HepG2 (cell line): Measurements from ENCODE around the gene INSIG2. TPM values are rescaled to one million over a fixed set of nuclear protein-coding genes. Genes with fewer than 3 reads are reported as not detected.

Experiments
- ATAC-seq: fragments of 200-7000 bp; cut with Tn5 transposase; 3 replicates; pipeline ENCODE4 v1.9.1; 2020; ENCODE audit warnings: mild to moderate bottlenecking, moderate library complexity
- BruUV-seq: library from RNA; stranded (reverse); fragments of 400-500 nt; replicated peaks from 2 replicates; lab custom pipeline; 2021; lab: Mats Ljungman, UMichigan
- CTCF ChIA-PET: fragments of 300-600 bp; formaldehyde crosslinking; extraction: SDS; loops from one replicate; lab custom pipeline; 2021; ENCODE audit warnings: low total read pairs, inconsistent platforms, low intra/inter-chr PET ratio; lab: Yijun Ruan, JAX
- POLR2A ChIA-PET: fragments of 350-600 bp; sonication (Branson Sonifier 250); formaldehyde crosslinking; loops from one replicate; lab custom pipeline; 2020; ENCODE audit warnings: antibody characterized with exemption, inconsistent platforms; lab: Yijun Ruan, JAX
- DNase-seq: peaks from one replicate; pipeline ENCODE4 v3.0.0-alpha.2; 2015; ENCODE audit warnings: low spot score
- FAIRE-seq: peaks from 3 replicates; lab custom pipeline; 2011; peaks lifted over from hg19 to GRCh38; lab: Jason Lieb, UNC
- H2AFZ ChIP-seq: one replicate; pipeline ENCODE4 v1.6.1; 2011; ENCODE audit warnings: low read length, inconsistent platforms
- H3K27ac ChIP-seq: fragments of 300-600 bp; 3 replicates; pipeline ENCODE4 v1.8.0; 2011; ENCODE audit warnings: mixed run types, mild to moderate bottlenecking, mixed read lengths, low read length, inconsistent platforms; ENCODE audit not compliant: insufficient read depth; ENCODE audit errors: extremely low read length
- H3K27me3 ChIP-seq, 2 experiments: fragments of 200-600 bp in 1 of 2; 2 replicates in 1 of 2; 3 replicates in 1 of 2; pipeline versions ENCODE4 v1.6.0 to v1.8.0; 2011; ENCODE audit warnings: low read length in 2 of 2, mild to moderate bottlenecking in 2 of 2, moderate library complexity in 2 of 2, inconsistent platforms in 1 of 2; ENCODE audit not compliant: insufficient read depth in 2 of 2, control insufficient read depth in 1 of 2
- H3K36me3 ChIP-seq, 2 experiments: fragments of 200-600 bp in 1 of 2; replicated peaks in 1 of 2; 2 replicates in 1 of 2; 3 replicates in 1 of 2; pipeline versions ENCODE4 v1.5.1 to v1.8.0; 2011; ENCODE audit warnings: low read length in 2 of 2, inconsistent platforms in 1 of 2; ENCODE audit not compliant: insufficient read depth in 2 of 2, control insufficient read depth in 1 of 2
- H3K4me1 ChIP-seq: 2 replicates; pipeline ENCODE4 v1.5.1; 2012; ENCODE audit warnings: low read length, inconsistent platforms; ENCODE audit not compliant: insufficient read depth
- H3K4me2 ChIP-seq: 2 replicates; pipeline ENCODE4 v1.6.0; 2011; ENCODE audit warnings: low read depth, low read length, inconsistent platforms
- H3K4me3 ChIP-seq, 3 experiments: fragments of 200-600 bp in 1 of 3; sonication (generic), shearing (Covaris generic) in 1 of 3; replicated peaks in 1 of 3; 2 replicates each; pipeline ENCODE4 v1.5.1; 2011 to 2016; ENCODE audit warnings: low read length in 3 of 3, inconsistent platforms in 2 of 3, low read depth in 2 of 3, mild to moderate bottlenecking in 2 of 3, control low read depth in 1 of 3, mixed read lengths in 1 of 3; ENCODE audit not compliant: insufficient read depth in 1 of 3
- H3K79me2 ChIP-seq: one replicate; pipeline ENCODE4 v1.6.1; 2011; ENCODE audit warnings: low read length, inconsistent platforms; ENCODE audit not compliant: insufficient read depth
- H3K9ac ChIP-seq: 2 replicates; pipeline ENCODE4 v1.6.0; 2011; ENCODE audit warnings: mild to moderate bottlenecking, low read depth, low read length, inconsistent platforms; ENCODE audit not compliant: insufficient read depth
- H3K9me3 ChIP-seq: 2 replicates; pipeline ENCODE4 v1.5.1; 2012; ENCODE audit warnings: mild to moderate bottlenecking, low read length
- H4K20me1 ChIP-seq: 2 replicates; pipeline ENCODE4 v1.6.0; 2011; ENCODE audit warnings: inconsistent platforms, mild to moderate bottlenecking, low read length, moderate library complexity; ENCODE audit not compliant: insufficient read depth
- ATRX ChIP-seq: sonication (generic); formaldehyde crosslinking; IDR thresholded peaks from 2 replicates; pipeline ENCODE4 v1.4.0; 2020; ENCODE audit warnings: missing genetic modification reagents, borderline replicate concordance
- KDM1A ChIP-seq: IDR thresholded peaks from 2 replicates; pipeline ENCODE4 v1.6.1; 2016; ENCODE audit warnings: missing compliant biosample characterization
- MXI1 ChIP-seq: IDR thresholded peaks from 3 replicates; pipeline ENCODE4 v1.6.1; 2012; ENCODE audit warnings: low read depth, low read length, inconsistent platforms, borderline replicate concordance
- NFE2L1 ChIP-seq: sonication (generic); formaldehyde crosslinking; IDR thresholded peaks from 2 replicates; pipeline ENCODE4 v1.4.0; 2020; ENCODE audit warnings: missing genetic modification reagents, mild to moderate bottlenecking, borderline replicate concordance
- NR2C2 ChIP-seq: sonication (generic); formaldehyde crosslinking; IDR thresholded peaks from 2 replicates; pipeline ENCODE4 v1.4.0; 2020; ENCODE audit warnings: missing genetic modification reagents, mild to moderate bottlenecking, moderate library complexity, borderline replicate concordance
- POLR2A ChIP-seq, 2 experiments: IDR thresholded peaks; 2 replicates each; pipeline ENCODE4 v1.6.1; 2011; ENCODE audit warnings: low read depth in 2 of 2, low read length in 2 of 2, mild to moderate bottlenecking in 1 of 2, moderate library complexity in 1 of 2; ENCODE audit not compliant: insufficient read depth in 1 of 2
- POLR2AphosphoS5 ChIP-seq: IDR thresholded peaks from 2 replicates; pipeline ENCODE4 v1.6.1; 2012; ENCODE audit warnings: low read depth, low read length
- RBFOX2 ChIP-seq: fragments of 200-400 bp; formaldehyde crosslinking; IDR thresholded peaks from 2 replicates; pipeline ENCODE4 v1.6.1; 2017; ENCODE audit warnings: low read depth, mild to moderate bottlenecking, low read length
- SMARCE1 ChIP-seq: fragments of 450-650 bp; IDR thresholded peaks from 2 replicates; pipeline ENCODE4 v1.6.1; 2017; ENCODE audit warnings: borderline replicate concordance
- TAF15 ChIP-seq: fragments of 200-400 bp; formaldehyde crosslinking; IDR thresholded peaks from one replicate; pipeline ENCODE4 v1.6.1; 2018; ENCODE audit warnings: mild to moderate bottlenecking, low read depth, low read length; ENCODE audit not compliant: poor library complexity, severe bottlenecking
- ZNF569 ChIP-seq: sonication (generic); formaldehyde crosslinking; IDR thresholded peaks from 2 replicates; pipeline ENCODE4 v1.5.0; 2020; ENCODE audit warnings: mild to moderate bottlenecking, missing genetic modification reagents, moderate library complexity, borderline replicate concordance
- ZNF572 ChIP-seq: sonication (generic); formaldehyde crosslinking; IDR thresholded peaks from 2 replicates; pipeline ENCODE4 v1.5.1; 2020; ENCODE audit warnings: mild to moderate bottlenecking, missing genetic modification reagents
- ZNF737 ChIP-seq: sonication (generic); formaldehyde crosslinking; IDR thresholded peaks from 2 replicates; pipeline ENCODE4 v1.5.0; 2020; ENCODE audit warnings: missing genetic modification reagents, mild to moderate bottlenecking, borderline replicate concordance
- ZNF792 ChIP-seq: IDR thresholded peaks from 2 replicates; pipeline ENCODE4 v1.6.1; 2016
- WGBS: methylation state at CpG from one replicate; pipeline ENCODE4 v1.1.6; 2017; ENCODE audit warnings: low lambda C conversion rate; 5-methylcytosine and 5-hydroxymethylcytosine counted together
- in situ Hi-C: cut with HindIII; loops from 2 replicates; pipeline ENCODE4 v1.10.0; 2017; ENCODE audit warnings: low pct_unique_long_range_greater_than_20kb; ENCODE audit not compliant: extremely low pct_ligation_motif_present
- intact Hi-C: fragments of 100-400 bp; cut with micrococcal nuclease; formaldehyde crosslinking; loops from one replicate; pipeline ENCODE4 v1.10.0; 2022; ENCODE audit not compliant: unreplicated experiment
- polyA plus RNA-seq, 8 experiments: library from polyadenylated mRNA; depleted of rRNA in 3 of 8; stranded (reverse) in 7 of 8; unstranded in 1 of 8; fragments of >200 nt; fragmentation: Illumina TruSeq in 4 of 8; extraction: Trizol in 4 of 8; gene quantifications; 2 replicates each; pipeline versions ENCODE4 v1.2.1 to v1.2.3, GENCODE V29; 2011 to 2016; ENCODE audit warnings: low read depth in 4 of 8, missing spikeins in 1 of 8, mixed read lengths in 1 of 8; ENCODE audit not compliant: insufficient read depth in 1 of 8
- total RNA-seq, 5 experiments: library from RNA; depleted of rRNA; stranded (reverse); fragments of >200 nt; fragmentation: Illumina TruSeq; extraction: Trizol; gene quantifications; 2 replicates each; pipeline ENCODE4 v1.2.3, GENCODE V29; 2016; ENCODE audit warnings: low read depth in 1 of 5
- TF ChIP-seq, protein P1 (sequence below): sonication (generic); formaldehyde crosslinking; IDR thresholded peaks from 2 replicates; pipeline ENCODE4 v1.5.0; 2020; ENCODE audit warnings: mild to moderate bottlenecking, low read depth, missing genetic modification reagents, borderline replicate concordance
- TF ChIP-seq, protein P2 (sequence below): sonication (generic); formaldehyde crosslinking; IDR thresholded peaks from 2 replicates; pipeline ENCODE4 v1.9.0; 2021; ENCODE audit warnings: missing genetic modification reagents, mild to moderate bottlenecking, borderline replicate concordance

INSIG2 gene
- total and polyA plus RNA-seq, 2 of the 13 experiments (the other 11 are each of a cell fraction or from before 2014, with no cell fraction given) = 73.5 to 481 TPM

DNA sequence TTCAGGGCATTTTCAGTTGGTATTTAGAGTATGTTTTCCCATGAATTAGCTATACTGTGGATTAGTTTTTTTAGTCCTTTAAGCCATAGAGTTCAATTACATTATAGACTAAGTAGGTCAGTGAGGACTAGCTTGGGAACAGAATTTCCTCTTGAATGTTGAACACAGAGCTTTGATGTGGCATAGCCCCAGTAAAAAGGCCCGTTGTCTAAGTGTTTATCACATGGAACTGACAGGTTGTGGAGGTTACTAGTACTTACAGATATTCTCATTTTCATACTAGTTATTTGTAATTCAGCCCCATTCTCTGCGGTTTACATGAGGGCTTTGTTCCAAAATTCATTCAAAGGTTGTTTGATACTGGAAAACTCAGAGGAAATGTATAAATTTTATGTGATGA, 6.2 kb downstream of the INSIG2 start:
- WGBS = 77% methylated on average over 2 of the region's 2 CpGs
- FAIRE-seq (no peak), ATAC-seq (no peak), DNase-seq (no peak)
- no TSS peak for BruUV-seq
- in situ Hi-C loops (no loop called here), intact Hi-C loops (loop anchor here (2.0 kb wide), 1 partner anchor 14 kb away; no protein-coding TSS in a partner anchor)
- Histone ChIP-seq H3K9me3 (no peaks in the 10 kb centered on the region), H3K4me3 (0 out of 6 replicates have a peak overlapping the region, but pooled peaks of 1 of the 3 experiments have one; percentile 3), H3K27ac (no peak overlapping the region), H2AFZ (no peak overlapping the region), H3K27me3 (no peaks in the 10 kb centered on the region; a peak in 1 of 5 replicates), H3K79me2 (peaks cover 94% of the 10 kb centered on the region), H3K9ac (0 out of 2 replicates have a peak overlapping the region, but pooled peaks have one; percentile 2), H3K4me2 (peak overlapping the region; percentile 64), H3K4me1 (peaks cover 67% of the 10 kb centered on the region), H3K36me3 (peaks cover 13 to 43% of the 10 kb centered on the region in 2 experiments), H4K20me1 (peaks cover 85% of the 10 kb centered on the region)
- POLR2A ChIA-PET = interaction anchor here (1.3 kb wide), 1 partner anchor 9 kb away, joined by 4 read pairs; no protein-coding TSS in a partner anchor
- CTCF ChIA-PET = no interaction called here
- TF ChIP-seq ATRX (no peak), POLR2A (IDR thresholded peaks at IDR 0.05; ENCODE audit: insufficient read depth in 1 of 2, low read depth in 2 of 2, low read length in 2 of 2) (0 out of 4 replicates have a peak, but pooled peaks of 1 of the 2 experiments have one; percentile 4)

DNA sequence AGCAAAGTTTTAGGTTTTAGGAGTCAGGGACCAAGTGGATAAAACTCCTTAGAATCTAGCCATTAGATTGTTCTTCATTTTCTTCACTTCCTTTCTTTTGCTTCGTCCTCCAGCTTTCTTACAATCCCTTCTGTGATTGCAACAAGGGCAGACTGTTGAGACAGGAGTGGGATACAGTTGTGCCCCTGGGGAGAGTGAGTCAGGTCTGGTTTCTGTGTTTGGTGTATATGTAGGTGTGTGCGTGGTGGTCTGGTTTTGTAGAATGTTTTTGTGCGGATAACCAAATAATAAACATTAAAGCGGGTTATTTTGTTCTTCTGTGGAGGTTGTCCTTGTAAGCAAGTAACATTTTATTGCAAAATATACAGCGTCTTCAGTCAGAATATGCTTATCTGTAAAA, 7.3 kb downstream of the INSIG2 start:
- Histone ChIP-seq H3K4me2 (peak overlapping the region; percentile 64), H3K27me3 (no peaks in the 10 kb centered on the region), H3K27ac (peak overlapping the region; percentile 19), H4K20me1 (peaks cover 87% of the 10 kb centered on the region), H3K4me3 (no peak overlapping the region), H3K9ac (peak overlapping the region; percentile 9; the same call in 1 of the 2 replicates), H3K4me1 (peaks cover 67% of the 10 kb centered on the region), H2AFZ (no peak overlapping the region), H3K36me3 (peaks cover 16 to 53% of the 10 kb centered on the region in 2 experiments), H3K79me2 (peaks cover 94% of the 10 kb centered on the region), H3K9me3 (no peaks in the 10 kb centered on the region)
- no peak for TF ChIP-seq NFE2L1 (CRISPR knock-in tag)
- TF ChIP-seq RBFOX2 = peak; percentile 34; the same call in 1 of the 2 replicates
- TF ChIP-seq, protein P1, sequence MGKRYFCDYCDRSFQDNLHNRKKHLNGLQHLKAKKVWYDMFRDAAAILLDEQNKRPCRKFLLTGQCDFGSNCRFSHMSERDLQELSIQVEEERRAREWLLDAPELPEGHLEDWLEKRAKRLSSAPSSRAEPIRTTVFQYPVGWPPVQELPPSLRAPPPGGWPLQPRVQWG (CRISPR knock-in tag) = no peak
- no peak for TF ChIP-seq ZNF737 (CRISPR knock-in tag)
- no peak for TF ChIP-seq ZNF572 (CRISPR knock-in tag)
- no peak for TF ChIP-seq SMARCE1
- TF ChIP-seq NR2C2 (CRISPR knock-in tag) = no peak
- TF ChIP-seq POLR2AphosphoS5 = peak; percentile 44; the same call in 1 of the 2 replicates
- TF ChIP-seq, protein P2, sequence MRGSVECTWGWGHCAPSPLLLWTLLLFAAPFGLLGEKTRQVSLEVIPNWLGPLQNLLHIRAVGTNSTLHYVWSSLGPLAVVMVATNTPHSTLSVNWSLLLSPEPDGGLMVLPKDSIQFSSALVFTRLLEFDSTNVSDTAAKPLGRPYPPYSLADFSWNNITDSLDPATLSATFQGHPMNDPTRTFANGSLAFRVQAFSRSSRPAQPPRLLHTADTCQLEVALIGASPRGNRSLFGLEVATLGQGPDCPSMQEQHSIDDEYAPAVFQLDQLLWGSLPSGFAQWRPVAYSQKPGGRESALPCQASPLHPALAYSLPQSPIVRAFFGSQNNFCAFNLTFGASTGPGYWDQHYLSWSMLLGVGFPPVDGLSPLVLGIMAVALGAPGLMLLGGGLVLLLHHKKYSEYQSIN = no peak
- TF ChIP-seq TAF15 = no peak
- no peak for TF ChIP-seq ZNF792
- TF ChIP-seq ZNF569 (CRISPR knock-in tag) = no peak
- TF ChIP-seq MXI1 = no peak
- no peak for TF ChIP-seq KDM1A
- FAIRE-seq (no peak), ATAC-seq (no peak), DNase-seq (no peak)
- in situ Hi-C loops = no loop called here
- no TSS peak for BruUV-seq
- 95% methylated on average over 5 of the region's 5 CpGs for WGBS
- ChIA-PET CTCF (no interaction called here), POLR2A (interaction anchor here (1.3 kb wide), 1 partner anchor 10 kb away, joined by 4 read pairs; no protein-coding TSS in a partner anchor)
- intact Hi-C loops = loop anchor here (2.0 kb wide), 1 partner anchor 13 kb away; no protein-coding TSS in a partner anchor
